Neuronal stem cell (in vitro differentiated cells): Measurements from ENCODE around the gene ALKBH3.

ENCODE experiments used
- DNase-seq: peaks from one replicate; pipeline ENCODE4 v3.0.0-alpha.2; 2013; ENCODE audit warnings: low spot score
- H2AFZ ChIP-seq: one replicate; pipeline ENCODE4 v1.6.1; 2013; ENCODE audit warnings: mild to moderate bottlenecking, low read length, inconsistent platforms
- H2AK5ac ChIP-seq: 2 replicates; pipeline ENCODE4 v1.6.1; 2013; ENCODE audit warnings: low read depth, mild to moderate bottlenecking, inconsistent platforms, low read length, moderate library complexity, mixed read lengths
- H2BK120ac ChIP-seq: 2 replicates; pipeline ENCODE4 v1.6.1; 2013; ENCODE audit warnings: low read depth, mild to moderate bottlenecking, inconsistent platforms, low read length, moderate library complexity, mixed read lengths
- H2BK12ac ChIP-seq: one replicate; pipeline ENCODE4 v1.6.1; 2013; ENCODE audit warnings: low read length, inconsistent platforms
- H2BK15ac ChIP-seq: 2 replicates; pipeline ENCODE4 v1.6.1; 2013; ENCODE audit warnings: mild to moderate bottlenecking, low read length, inconsistent platforms, mixed read lengths
- H2BK5ac ChIP-seq: one replicate; pipeline ENCODE4 v1.6.1; 2013; ENCODE audit warnings: inconsistent platforms, mild to moderate bottlenecking, low read length, moderate library complexity
- H3K14ac ChIP-seq: one replicate; pipeline ENCODE4 v1.6.1; 2013; ENCODE audit warnings: low read length, inconsistent platforms
- H3K18ac ChIP-seq: 2 replicates; pipeline ENCODE4 v1.6.1; 2013; ENCODE audit warnings: low read length, inconsistent platforms
- H3K23ac ChIP-seq: 2 replicates; pipeline ENCODE4 v1.6.1; 2013; ENCODE audit warnings: low read depth, mild to moderate bottlenecking, mixed read lengths, low read length, inconsistent platforms; ENCODE audit not compliant: poor library complexity
- H3K27ac ChIP-seq: replicated peaks from 3 replicates; pipeline ENCODE4 v1.5.1; 2013; ENCODE audit warnings: low read length, inconsistent platforms
- H3K27me3 ChIP-seq, 3 experiments: 2 replicates each; pipeline ENCODE4 v1.6.1; 2013; ENCODE audit warnings: low read length in 3 of 3, mild to moderate bottlenecking in 2 of 3, inconsistent platforms in 1 of 3, low read depth in 1 of 3, mixed read lengths in 1 of 3, moderate library complexity in 1 of 3; ENCODE audit not compliant: control insufficient read depth in 3 of 3, insufficient read depth in 3 of 3
- H3K36me3 ChIP-seq, 2 donors: replicated peaks in 1 of 2; 2 replicates each; pipeline ENCODE4 v1.6.1; 2013; ENCODE audit warnings: low read length in 2 of 2; ENCODE audit not compliant: control insufficient read depth in 2 of 2, insufficient read depth in 2 of 2
- H3K4ac ChIP-seq: 2 replicates; pipeline ENCODE4 v1.6.1; 2013; ENCODE audit warnings: inconsistent platforms, mild to moderate bottlenecking, low read length, moderate library complexity
- H3K4me1 ChIP-seq, 2 donors: 1 replicate in 1 of 2; 2 replicates in 1 of 2; pipeline ENCODE4 v1.6.1; 2013; ENCODE audit warnings: low read length in 2 of 2, low read depth in 1 of 2; ENCODE audit not compliant: control insufficient read depth in 2 of 2, insufficient read depth in 1 of 2
- H3K4me2 ChIP-seq: one replicate; pipeline ENCODE4 v1.6.1; 2013; ENCODE audit warnings: mild to moderate bottlenecking, low read length, inconsistent platforms; ENCODE audit not compliant: insufficient read depth, poor library complexity, severe bottlenecking
- H3K4me3 ChIP-seq, 2 donors: 2 replicates each; pipeline ENCODE4 v1.5.1; 2013; ENCODE audit warnings: low read length in 2 of 2, mild to moderate bottlenecking in 2 of 2, inconsistent platforms in 1 of 2, moderate library complexity in 1 of 2
- H3K79me1 ChIP-seq: one replicate; pipeline ENCODE4 v1.6.1; 2013; ENCODE audit warnings: low read depth, mild to moderate bottlenecking, inconsistent platforms, low read length, moderate library complexity
- H3K9ac ChIP-seq: one replicate; pipeline ENCODE4 v1.6.1; 2013; ENCODE audit warnings: mild to moderate bottlenecking, low read depth, low read length, inconsistent platforms; ENCODE audit not compliant: poor library complexity
- H3K9me3 ChIP-seq, 2 donors: replicated peaks in 1 of 2; 2 replicates each; pipeline versions ENCODE3 to v1.6.1; 2013; ENCODE audit warnings: low read length in 2 of 2, mild to moderate bottlenecking in 2 of 2, inconsistent platforms in 1 of 2, low read depth in 1 of 2, mixed read lengths in 1 of 2, moderate library complexity in 1 of 2; ENCODE audit not compliant: control insufficient read depth in 2 of 2, insufficient read depth in 1 of 2
- H4K8ac ChIP-seq: one replicate; pipeline ENCODE4 v1.6.1; 2013; ENCODE audit warnings: low read depth, mild to moderate bottlenecking, inconsistent platforms, low read length, moderate library complexity
- H4K91ac ChIP-seq: one replicate; pipeline ENCODE4 v1.6.1; 2013; ENCODE audit warnings: low read length, low read depth, mild to moderate bottlenecking, inconsistent platforms; ENCODE audit not compliant: poor library complexity
- WGBS, 2 donors: extraction: QIAGEN DNeasy Blood & Tissue Kit; methylation state at CpG; one replicate each; pipeline ENCODE4 v1.1.7; 2013; ENCODE audit warnings: missing lambda C conversion rate in 2 of 2, mixed read lengths in 1 of 2; ENCODE audit not compliant: insufficient read length in 2 of 2, insufficient replicate concordance in 1 of 2; ENCODE audit errors: extremely low coverage in 2 of 2; 5-methylcytosine and 5-hydroxymethylcytosine counted together

The ALKBH3 gene

GRCh38 chr11:43920598-43921419 lies 40.2 kb downstream of the ALKBH3 start:
- H2AK5ac ChIP-seq: no peak overlapping the region
- H3K4me2 ChIP-seq: no peak overlapping the region
- H3K4ac ChIP-seq: no peak overlapping the region
- H3K9me3 ChIP-seq: no peaks in the 10 kb centered on the region
- no peak overlapping the region for H3K14ac ChIP-seq
- H2BK15ac ChIP-seq: no peak overlapping the region
- no peak overlapping the region for H3K4me3 ChIP-seq
- H4K8ac ChIP-seq: no peak overlapping the region
- no peak overlapping the region for H3K23ac ChIP-seq
- DNase-seq: no peak
- H3K27me3 ChIP-seq: no peaks in the 10 kb centered on the region
- H2AFZ ChIP-seq: no peak overlapping the region
- H3K27ac ChIP-seq: no peak overlapping the region
- WGBS, 2 donors: no CpG with 5 or more reads among the region's 10 CpGs
- H3K36me3 ChIP-seq: peaks cover 0 to 57% of the 10 kb centered on the region in 2 donors
- no peaks in the 10 kb centered on the region for H3K79me1 ChIP-seq
- H2BK12ac ChIP-seq: no peak overlapping the region
- H2BK5ac ChIP-seq: no peak overlapping the region
- peaks cover 15 to 22% of the 10 kb centered on the region in 2 donors for H3K4me1 ChIP-seq
- H2BK120ac ChIP-seq: no peak overlapping the region
- no peak overlapping the region for H3K18ac ChIP-seq
- no peak overlapping the region for H4K91ac ChIP-seq
- H3K9ac ChIP-seq: no peak overlapping the region

DNA sequence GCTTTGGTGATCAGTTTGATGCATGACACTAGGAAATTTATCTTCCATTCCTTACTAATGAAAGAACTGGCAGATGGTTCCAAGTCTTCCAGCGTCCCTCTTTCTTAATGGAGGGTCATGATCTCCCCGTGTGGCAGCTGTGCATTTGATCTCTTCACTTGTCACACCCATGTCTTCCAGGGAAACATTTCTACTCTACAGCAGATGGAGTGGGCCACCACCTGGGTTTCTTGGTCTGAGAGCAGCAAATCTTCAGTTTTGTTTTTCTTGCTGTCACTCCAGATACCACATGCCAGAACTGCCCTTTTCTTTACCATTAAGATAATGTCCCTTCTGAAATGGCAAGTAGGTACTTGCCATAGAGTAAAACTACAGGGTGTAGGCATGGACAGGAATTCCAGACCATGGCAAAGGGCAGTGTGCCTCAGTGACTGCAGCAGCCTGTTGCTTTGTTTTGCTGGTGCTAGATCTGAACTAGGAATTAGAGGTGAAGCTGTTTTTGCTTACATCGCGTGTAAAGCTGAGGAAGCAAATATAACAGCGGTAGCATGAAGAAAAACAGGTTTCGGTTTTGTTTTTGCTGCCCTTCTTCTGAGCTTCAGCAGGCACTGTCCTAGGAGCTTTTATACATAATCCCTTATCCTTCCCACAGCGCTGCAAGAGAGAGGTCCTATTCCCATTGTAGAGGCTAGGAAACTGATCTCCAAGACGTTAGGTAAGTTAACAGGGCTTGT lies 41.1 kb downstream of the ALKBH3 start:
- Histone ChIP-seq H3K36me3 (peaks cover 0 to 50% of the 10 kb centered on the region in 2 donors), H3K4me2 (no peak overlapping the region), H2BK12ac (no peak overlapping the region), H3K9ac (no peak overlapping the region), H3K4me1 (peaks cover 17 to 26% of the 10 kb centered on the region in 2 donors), H3K14ac (no peak overlapping the region), H2BK5ac (no peak overlapping the region), H3K27ac (no peak overlapping the region), H2AK5ac (no peak overlapping the region), H2BK120ac (no peak overlapping the region), H3K9me3 (no peaks in the 10 kb centered on the region), H3K23ac (no peak overlapping the region), H3K27me3 (no peaks in the 10 kb centered on the region), H2AFZ (no peak overlapping the region), H3K79me1 (no peaks in the 10 kb centered on the region), H2BK15ac (no peak overlapping the region), H3K4me3 (no peak overlapping the region), H4K91ac (no peak overlapping the region), H3K4ac (no peak overlapping the region), H4K8ac (no peak overlapping the region), H3K18ac (no peak overlapping the region)
- no peak for DNase-seq
- no CpG with 5 or more reads among the region's 8 CpGs for WGBS, 2 donors

DNA sequence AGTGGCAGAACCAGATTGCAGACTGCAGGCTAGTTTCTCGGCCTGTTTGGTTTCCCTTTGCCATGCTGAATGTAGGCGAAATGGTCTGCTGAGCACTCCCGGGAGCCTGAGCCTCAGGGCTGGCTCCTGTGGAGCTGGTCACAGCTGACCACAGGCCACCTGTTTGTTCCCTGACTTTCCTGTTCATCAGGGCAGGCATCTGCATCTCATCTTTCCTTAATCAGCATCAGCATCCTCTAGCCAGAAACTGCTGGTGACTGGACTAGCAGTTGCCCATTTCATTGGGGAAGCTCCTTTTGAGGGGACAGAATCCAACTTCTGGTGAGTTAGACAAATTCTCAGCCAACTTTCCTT lies 41.6 kb downstream of the ALKBH3 start:
- H3K23ac ChIP-seq: no peak overlapping the region
- H3K14ac ChIP-seq: no peak overlapping the region
- H3K27ac ChIP-seq: no peak overlapping the region
- no peaks in the 10 kb centered on the region for H3K9me3 ChIP-seq
- no peak for DNase-seq
- H3K9ac ChIP-seq: no peak overlapping the region
- H2AFZ ChIP-seq: no peak overlapping the region
- no CpG with 5 or more reads among the region's 3 CpGs for WGBS, 2 donors
- H3K27me3 ChIP-seq: no peaks in the 10 kb centered on the region
- no peak overlapping the region for H2BK120ac ChIP-seq
- H3K4me2 ChIP-seq: no peak overlapping the region
- no peak overlapping the region for H4K91ac ChIP-seq
- H3K4me3 ChIP-seq: no peak overlapping the region
- no peak overlapping the region for H4K8ac ChIP-seq
- H3K18ac ChIP-seq: no peak overlapping the region
- H2AK5ac ChIP-seq: no peak overlapping the region
- no peak overlapping the region for H2BK12ac ChIP-seq
- H3K4me1 ChIP-seq: peaks cover 17 to 26% of the 10 kb centered on the region in 2 donors
- no peak overlapping the region for H3K4ac ChIP-seq
- peaks cover 0 to 47% of the 10 kb centered on the region in 2 donors for H3K36me3 ChIP-seq
- no peak overlapping the region for H2BK5ac ChIP-seq
- H2BK15ac ChIP-seq: no peak overlapping the region
- no peaks in the 10 kb centered on the region for H3K79me1 ChIP-seq

GRCh38 chr11:43922744-43923405 lies 42.2 kb downstream of the ALKBH3 start:
- no peak for DNase-seq
- Histone ChIP-seq H3K79me1 (no peaks in the 10 kb centered on the region), H3K9ac (no peak overlapping the region), H3K23ac (no peak overlapping the region), H3K4me3 (no peak overlapping the region), H3K27me3 (no peaks in the 10 kb centered on the region), H3K9me3 (no peaks in the 10 kb centered on the region), H4K91ac (no peak overlapping the region), H4K8ac (no peak overlapping the region), H3K4me1 (peaks cover 17 to 26% of the 10 kb centered on the region in 2 donors), H3K27ac (peak overlapping the region; percentile 21), H3K36me3 (peaks cover 0 to 42% of the 10 kb centered on the region in 2 donors), H2BK5ac (no peak overlapping the region), H2BK12ac (no peak overlapping the region), H3K14ac (no peak overlapping the region), H3K18ac (no peak overlapping the region), H3K4me2 (no peak overlapping the region), H3K4ac (no peak overlapping the region), H2BK15ac (peak overlapping the region; percentile 20), H2AK5ac (peak overlapping the region; percentile 22), H2AFZ (no peak overlapping the region), H2BK120ac (no peak overlapping the region)
- no CpG with 5 or more reads among the region's 6 CpGs for WGBS, 2 donors
